Activated CD4-positive, alpha-beta T cell treated with anti-CD3 and anti-CD28 coated beads for 4 hours (primary cell): ENCODE results near the gene OR52B6.
A peak's percentile ranks its signal among the peaks of the same experiment; 100 is the strongest.
"Not testable (repeated sequence)": the region's sequence is repeated elsewhere in the genome, so short reads cannot be mapped to it uniquely, and the experiment has no call there.

Source experiments
- DNase-seq, 2 donors: peaks; one replicate each; pipeline ENCODE4 v3.0.0-alpha.2; 2020

Gene OR52B6

DNA sequence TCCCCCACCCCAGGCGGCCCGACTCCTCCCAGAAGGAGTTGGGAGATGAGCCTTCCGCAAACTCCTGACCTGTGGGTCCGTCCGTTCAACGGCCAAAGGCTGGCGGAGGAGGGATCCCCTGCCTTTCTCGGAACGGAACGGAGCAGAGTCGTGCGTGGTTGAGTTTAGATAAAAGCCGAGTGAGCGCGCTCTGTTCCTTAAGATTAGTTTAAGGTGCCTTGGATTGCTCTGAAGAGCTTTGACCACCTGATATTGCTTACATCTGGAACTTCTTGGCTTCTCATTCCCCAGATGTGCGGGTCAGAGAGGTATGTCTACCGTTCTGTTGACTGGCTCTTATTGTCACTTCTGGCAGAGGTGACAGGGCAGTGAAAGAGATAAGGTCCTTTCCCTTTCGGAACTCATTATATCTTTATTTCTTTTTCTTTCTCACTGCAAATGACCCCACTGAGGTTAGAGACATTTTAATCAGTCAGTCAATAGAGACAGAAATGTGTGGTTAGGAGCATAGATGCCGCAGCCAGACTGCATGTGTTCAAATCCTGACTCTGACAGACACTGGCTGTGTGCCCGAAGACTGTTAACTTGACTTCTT, 16.0 kb downstream of the OR52B6 start, which contains the start of gene TRIM6:
Gene TRIM6, plus strand, starts transcription at position 31 of the 595 bp plus-strand sequence. Its CDS starts 261 bp downstream, at position 292.
- DNase-seq = no peak

DNA sequence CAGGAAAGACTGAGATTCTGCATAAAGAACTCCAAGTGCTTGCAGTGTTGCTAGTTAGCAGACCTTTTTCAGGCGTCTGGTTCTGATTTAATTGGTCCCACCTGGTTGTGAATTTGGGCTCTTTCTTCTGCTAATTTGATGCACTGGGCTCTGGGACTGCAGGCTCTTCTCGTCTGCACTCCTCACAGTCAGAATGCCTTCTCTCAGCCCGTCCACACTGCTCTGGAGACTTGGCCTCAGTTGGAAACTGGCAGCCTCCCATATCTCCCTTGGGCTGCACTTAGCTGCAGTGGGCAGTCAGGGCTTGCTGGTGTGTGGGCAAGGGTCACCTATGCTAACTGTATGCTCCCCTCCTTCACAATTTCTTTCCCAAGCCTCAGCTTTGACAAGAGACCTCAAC, 17.3 kb downstream of the OR52B6 start:
- DNase-seq = no peak

DNA sequence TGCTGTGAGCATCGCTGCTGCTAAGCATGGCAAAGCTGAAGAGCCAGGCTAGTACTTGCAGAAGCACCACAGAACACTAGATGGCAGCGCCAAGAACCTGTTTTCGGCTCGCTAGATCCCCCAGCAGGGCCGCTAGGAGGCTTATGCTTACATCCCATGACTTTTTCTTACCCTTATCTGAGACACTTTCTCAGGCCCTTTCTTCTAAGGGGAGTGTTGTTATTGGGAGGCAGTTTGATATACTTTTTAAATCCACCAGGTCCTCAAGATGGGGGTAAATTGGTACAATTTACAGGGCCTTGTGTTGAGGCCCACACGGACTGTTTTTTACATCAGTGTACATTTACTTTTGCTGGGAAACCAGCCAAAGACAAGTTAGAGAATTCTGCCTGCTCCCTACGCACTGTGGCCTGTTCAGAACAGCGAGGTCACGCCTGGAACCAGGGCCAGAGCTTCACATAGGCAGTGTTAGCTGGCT, 19.7 kb downstream of the OR52B6 start:
- peak; percentile 48 to 51 for DNase-seq

DNA sequence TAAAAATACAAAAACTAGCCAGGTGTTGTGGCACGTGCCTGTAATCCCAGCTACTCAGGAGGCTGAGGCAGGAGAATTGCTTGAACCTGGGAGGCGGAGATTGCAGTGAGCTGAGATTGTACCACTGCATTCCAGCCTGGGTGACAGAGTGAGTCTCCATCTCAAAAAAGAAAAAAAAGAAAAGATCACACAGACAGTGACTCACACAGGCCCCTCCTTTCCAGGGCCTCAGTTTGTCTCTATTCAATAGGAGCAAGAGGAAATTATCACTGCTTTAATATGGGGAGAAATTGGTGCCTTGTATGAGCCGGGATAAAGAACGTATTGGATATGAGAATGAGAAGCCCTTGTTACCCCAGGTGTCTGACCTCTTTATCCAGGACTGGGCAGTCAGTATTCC, 22.1 kb downstream of the OR52B6 start:
- not testable (repeated sequence) for DNase-seq

DNA sequence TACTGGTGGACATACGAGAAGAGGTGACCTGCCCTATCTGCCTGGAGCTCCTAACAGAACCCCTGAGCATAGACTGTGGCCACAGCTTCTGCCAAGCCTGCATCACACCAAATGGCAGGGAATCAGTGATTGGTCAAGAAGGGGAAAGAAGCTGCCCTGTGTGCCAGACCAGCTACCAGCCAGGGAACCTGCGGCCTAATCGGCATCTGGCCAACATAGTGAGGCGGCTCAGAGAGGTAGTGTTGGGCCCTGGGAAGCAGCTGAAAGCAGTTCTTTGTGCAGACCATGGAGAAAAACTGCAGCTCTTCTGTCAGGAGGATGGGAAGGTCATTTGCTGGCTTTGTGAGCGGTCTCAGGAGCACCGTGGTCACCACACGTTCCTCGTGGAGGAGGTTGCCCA, 22.6 kb downstream of the OR52B6 start:
- DNase-seq = no peak

DNA sequence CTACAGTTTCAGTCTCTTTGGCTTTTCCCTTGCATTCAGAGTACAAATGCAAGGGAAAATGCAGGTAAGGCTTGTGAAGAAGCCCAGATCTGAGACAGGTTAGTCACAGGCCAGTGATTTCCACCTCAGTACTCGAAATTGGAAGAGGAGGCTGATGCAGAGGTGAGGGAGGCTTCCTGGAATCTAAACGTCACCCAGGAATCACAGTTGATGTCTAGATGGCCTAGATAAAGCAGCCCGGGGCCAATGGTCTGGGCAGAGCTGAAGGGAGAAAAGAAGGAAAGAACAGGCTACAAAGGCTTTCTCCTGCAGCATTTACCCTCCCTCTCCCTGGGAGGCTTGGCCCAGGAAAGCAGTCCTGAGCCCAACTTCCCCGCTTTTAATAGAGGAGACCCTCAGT, 24.2 kb downstream of the OR52B6 start:
- no peak for DNase-seq

DNA sequence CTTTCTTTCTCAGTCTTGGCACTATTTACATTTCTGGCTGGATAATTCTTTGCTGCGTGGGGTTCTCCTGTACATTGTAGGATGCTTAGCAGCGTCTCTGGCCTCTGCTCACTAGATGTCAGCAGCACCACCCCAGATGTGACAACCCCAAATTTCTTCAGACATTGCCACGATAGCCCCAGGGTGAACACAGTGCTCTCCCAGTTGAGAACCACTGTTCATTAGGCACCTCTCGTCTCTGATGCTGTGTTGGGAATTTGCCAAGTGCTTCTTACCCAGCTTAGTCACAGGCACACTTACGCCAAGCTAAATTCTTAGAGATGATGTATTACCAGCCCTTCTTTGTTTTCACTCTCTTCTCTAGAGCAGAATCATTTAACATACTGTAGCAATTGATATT, 25.2 kb downstream of the OR52B6 start:
- no peak for DNase-seq

DNA sequence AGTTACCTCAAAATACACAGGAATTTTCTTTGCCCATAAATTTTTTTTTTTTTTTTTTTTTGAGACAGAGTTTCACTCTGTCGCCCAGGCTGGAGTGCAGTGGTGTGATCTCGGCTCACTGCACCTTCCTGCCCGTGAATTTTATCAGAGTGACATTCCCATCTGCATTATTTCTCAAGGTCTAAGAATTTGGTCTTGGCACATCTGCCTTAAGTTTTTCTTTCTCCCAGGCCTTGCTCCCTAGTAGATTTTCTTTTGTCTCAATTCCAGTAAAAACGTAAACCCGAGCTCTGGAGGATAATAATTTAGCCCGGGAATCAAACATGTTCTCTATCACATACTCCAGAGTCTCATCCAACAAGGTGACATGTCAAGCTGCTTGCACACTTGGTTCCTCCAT, 28.1 kb downstream of the OR52B6 start:
- no peak for DNase-seq

DNA sequence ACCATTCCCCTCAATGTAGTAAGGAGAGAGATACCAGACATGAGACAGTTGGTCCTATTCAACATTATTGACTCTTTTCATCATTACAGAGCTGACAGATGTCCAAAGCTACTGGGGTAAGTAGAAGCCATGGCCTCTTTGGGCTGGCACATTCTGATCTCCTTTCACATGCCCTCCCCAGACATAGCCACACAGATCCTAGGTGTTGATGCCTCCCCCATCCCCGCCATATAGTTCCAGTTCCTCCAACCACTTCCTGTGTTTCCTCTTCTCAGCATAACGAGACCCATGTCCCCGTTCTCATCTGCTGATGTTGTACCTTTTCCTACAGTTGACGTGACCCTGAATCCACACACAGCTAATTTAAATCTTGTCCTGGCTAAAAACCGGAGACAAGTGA, 29.8 kb downstream of the OR52B6 start:
- DNase-seq = no peak

DNA sequence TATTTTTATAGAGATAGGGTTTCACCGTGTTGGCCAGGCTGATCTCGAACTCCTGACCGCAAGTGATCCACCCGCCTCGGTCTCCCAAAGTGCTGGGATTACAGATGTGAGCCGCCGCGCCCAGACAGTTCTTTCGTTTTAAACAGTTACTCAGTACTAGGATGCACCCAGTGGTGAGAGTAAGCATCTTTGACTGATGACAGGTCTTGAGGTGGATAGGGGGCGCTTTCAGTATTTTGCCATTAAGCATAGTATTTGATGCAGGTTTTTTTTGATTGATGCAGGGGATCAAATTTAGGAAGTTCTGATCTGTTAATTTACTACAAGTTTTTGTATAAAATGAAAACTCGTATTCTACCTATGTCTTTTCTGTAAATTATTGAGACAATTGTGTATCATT, 30.9 kb downstream of the OR52B6 start:
- no peak for DNase-seq

DNA sequence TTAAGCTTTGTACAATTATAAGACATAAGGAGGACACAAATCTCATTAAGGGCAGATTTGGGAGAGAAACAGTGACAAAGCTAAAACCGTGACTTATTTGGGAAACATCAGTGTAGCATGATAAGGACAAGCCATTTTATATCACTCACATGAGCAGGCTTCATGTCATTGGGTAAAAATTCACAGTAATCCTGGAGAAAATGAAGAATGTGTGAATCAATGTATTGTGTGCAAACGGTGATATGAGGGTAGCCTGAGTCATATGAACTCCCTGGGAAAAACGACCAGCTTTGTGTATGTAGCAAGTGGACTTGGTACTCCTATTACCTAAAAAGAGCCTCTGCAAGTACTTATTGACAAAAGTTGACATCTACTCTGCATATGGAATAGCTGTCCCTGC, 38.1 kb downstream of the OR52B6 start:
- DNase-seq = no peak

DNA sequence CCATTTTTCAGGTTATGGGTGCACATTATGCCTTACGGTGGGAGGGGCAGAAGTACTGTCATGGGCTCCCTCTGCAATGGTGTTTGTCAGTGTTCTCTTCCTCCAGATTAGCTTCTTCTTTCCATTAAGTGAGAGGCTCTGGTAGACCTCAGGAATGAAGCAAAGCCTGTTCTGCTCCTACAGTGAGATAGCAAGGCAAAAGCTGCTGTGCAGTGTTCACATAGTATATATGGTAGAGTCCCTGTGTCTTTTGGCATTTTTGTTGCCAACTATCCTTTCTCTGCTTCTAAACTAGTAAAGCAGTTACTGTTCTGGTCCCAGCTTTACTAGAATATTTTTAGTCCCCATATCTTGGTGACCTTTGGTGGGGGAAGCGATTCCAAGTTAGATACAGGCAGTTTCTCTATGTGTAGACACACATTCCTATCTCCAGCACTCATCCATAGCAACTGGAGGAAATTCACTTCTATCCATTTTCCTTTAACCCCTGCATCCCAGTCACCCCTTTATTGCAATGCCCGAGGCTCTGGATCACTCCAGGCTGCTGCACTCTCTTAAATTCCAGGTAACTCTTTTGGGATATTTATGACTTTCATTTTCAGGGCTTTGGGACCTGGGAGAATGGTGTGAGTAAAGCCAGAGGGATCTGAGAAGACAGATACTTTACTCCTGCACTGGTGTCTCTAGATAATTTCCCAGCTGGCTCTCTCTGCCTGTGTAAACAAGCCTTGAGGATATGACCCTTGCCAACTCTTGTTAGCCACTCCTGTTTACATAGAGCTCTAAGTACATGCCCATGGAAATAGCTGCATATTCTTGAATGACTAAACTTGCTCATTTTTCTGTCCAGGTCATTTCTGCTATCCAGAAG, 40.2 kb downstream of the OR52B6 start:
- no peak for DNase-seq

DNA sequence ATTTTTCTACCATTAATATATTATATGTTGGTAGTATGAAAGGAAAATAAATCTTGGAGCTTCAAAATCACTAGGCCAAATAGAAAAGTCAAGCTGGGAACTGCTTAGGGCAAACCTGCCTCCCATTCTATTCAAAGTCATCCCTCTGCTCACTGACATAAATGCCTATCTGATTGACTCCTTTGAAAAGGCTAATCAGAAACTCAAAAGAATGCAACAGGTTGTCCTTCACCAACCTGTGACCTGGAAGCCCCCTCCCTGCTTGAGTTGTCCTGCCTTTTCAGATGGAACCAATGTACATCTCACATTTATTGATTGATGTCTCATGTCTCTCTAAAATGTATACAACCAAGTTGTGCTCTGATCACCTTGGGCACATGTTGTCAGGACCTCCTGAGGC, 40.9 kb downstream of the OR52B6 start:
- DNase-seq = no peak

DNA sequence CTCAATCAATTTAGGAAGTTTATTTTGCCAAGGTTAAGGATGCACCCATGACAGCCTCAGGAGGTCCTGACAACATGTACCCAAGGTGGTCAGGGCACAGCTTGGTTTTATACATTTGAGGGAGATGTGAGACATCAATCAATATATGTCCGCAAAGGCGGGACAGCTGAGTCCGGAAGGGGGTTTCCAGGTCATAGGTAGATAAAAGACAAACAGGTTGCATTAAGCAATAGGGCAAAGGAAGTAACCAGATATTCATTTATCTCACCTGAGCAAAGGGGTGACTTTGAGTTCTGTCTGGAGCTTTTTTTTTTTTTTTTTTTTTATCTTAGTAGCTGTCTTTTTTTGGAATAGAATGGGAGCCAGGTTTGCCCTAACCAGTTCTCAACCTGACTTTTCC, 42.1 kb downstream of the OR52B6 start:
- DNase-seq = no peak

DNA sequence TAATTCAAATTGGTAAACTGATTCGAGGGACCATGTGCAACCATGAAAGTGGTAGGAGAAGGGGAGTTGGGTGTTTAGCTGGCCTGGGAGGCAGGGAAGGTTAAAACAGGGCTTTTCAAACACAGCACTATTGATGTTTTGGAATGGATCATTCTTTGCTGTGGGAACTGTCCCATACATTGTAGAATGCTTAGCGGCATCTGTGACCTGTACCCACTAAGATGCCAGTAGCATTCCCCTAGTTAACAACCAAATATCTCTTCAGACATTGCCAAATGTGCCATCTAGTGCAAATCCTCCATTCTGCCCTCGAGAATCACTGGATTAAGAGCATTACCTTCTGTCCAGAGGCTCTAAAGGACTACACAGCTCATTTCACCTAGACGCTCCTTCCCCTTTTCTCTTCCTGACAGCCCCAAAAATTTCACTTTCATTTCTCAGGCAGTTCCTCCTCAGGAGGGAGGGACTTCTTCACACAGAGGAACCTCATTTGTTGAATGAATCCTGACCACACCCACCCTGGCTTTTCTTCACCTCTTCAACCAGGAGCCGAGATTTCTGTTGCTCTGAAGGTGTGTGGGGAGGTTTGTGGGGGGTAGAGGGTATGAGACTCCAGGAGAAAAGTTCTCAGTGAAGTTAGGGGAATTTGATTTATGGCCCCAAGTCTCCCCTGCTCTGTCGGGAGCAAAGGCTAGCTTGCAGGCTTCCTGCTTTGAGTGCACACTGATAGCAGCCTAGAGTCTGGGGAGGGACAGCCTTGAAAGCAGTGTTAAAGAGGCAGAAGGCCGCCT, 44.0 kb downstream of the OR52B6 start, which contains the start of gene TRIM34:
Gene TRIM34, plus strand, starts transcription at position 513 of the 791 bp plus-strand sequence. CDS start 7,331 bp downstream, outside the sequence.
- peak; percentile 61 to 63 for DNase-seq

DNA sequence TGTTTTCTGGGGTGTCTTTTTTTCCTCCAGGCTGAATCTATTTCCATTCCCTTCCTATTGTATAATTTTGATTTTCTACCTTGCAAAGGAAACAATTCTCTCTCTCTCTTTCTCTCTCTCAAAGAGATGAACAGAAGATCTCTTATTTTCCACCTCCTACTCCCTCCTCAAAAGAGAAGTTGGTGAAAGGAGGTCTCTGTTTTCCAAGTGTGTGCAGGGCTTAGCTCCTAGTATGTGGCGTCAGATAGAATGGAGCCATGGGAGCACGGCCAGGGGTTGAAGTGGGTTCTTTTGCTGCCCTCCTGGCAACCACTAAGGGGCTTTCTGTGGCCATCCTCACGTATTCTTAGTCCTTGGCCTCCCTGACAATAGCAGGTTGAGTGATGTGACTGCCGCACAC, 44.6 kb downstream of the OR52B6 start:
- no peak for DNase-seq

DNA sequence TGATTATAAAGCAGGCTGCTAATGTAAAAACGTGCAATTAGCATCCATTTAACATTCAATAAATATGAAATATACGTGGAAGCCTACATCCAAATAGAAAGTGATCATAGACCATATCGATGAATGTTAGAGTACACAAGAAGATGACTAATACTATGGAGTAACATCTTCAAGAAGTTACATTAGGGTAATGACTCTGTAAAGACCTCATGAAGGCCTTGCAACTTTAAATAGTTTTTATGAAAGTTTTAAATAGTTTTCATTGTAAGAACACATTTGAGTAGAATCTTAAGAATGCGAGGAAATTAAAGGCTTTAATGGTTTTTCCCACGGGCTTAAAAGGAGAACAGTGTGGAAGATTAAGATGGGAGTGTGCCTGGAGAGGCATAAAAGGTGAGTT, 45.5 kb downstream of the OR52B6 start:
- DNase-seq = no peak

DNA sequence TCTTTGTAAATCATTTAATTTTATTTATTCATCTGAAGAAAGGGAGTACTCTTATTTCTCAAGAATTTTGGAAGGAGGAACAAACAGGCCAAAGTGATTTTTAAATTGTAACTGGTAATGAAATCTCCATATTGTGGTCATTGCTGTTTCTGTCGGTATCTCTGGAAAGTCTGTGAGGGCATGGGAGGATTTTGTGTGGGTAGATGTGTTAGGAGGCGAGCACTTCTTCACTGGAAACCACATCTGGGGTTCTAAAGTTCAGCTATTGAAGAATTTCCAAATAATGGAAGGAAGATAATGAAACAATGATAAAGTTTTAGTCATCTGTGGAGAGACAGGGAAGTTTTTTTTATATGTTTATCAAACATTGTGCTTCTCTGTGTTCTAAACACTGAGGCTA, 50.7 kb downstream of the OR52B6 start:
- no peak for DNase-seq
